IMR-90 (cell line): ENCODE data around the gene CD34. TPM values are rescaled to one million over a fixed set of nuclear protein-coding genes. Genes with fewer than 3 reads are reported as not detected.
A peak's percentile ranks its signal among the peaks of the same experiment; 100 is the strongest.

Experiments used
- ATAC-seq: fragments of 200-7000 bp; cut with Tn5 transposase; 2 replicates; pipeline ENCODE4 v1.9.1; 2020; ENCODE audit warnings: low read depth, mild to moderate bottlenecking, moderate library complexity
- BruUV-seq: library from RNA; stranded (reverse); fragments of 400-500 nt; replicated peaks from 2 replicates; lab custom pipeline; 2021; lab: Mats Ljungman, UMichigan
- CTCF ChIA-PET: fragments of 300-600 bp; formaldehyde crosslinking; extraction: SDS; loops from one replicate; lab custom pipeline; 2021; ENCODE audit warnings: antibody characterized with exemption; lab: Yijun Ruan, JAX
- POLR2A ChIA-PET: fragments of 300-600 bp; sonication (Branson Sonifier 250); formaldehyde crosslinking; loops from one replicate; lab custom pipeline; 2022; ENCODE audit warnings: antibody characterized with exemption; ENCODE audit not compliant: unreplicated experiment; lab: Charles Lee
- DNase-seq: peaks from one replicate; pipeline ENCODE4 v3.0.0; 2013
- H2AFZ ChIP-seq: replicated peaks from 2 replicates; pipeline ENCODE3; 2013; ENCODE audit warnings: low read length, mild to moderate bottlenecking; ENCODE audit not compliant: poor library complexity
- H2AK5ac ChIP-seq: 2 replicates; pipeline ENCODE4 v1.6.1; 2013; ENCODE audit warnings: low read depth, low read length, inconsistent platforms
- H2AK9ac ChIP-seq: replicated peaks from 2 replicates; pipeline ENCODE3; 2013; ENCODE audit warnings: mild to moderate bottlenecking, low read depth, low read length, moderate library complexity; ENCODE audit not compliant: poor library complexity
- H2BK120ac ChIP-seq: 2 replicates; pipeline ENCODE4 v1.6.1; 2013; ENCODE audit warnings: low read depth, low read length, inconsistent platforms
- H2BK15ac ChIP-seq: 3 replicates; pipeline ENCODE4 v1.6.1; 2013; ENCODE audit warnings: low read depth, low read length, inconsistent platforms
- H2BK20ac ChIP-seq: 2 replicates; pipeline ENCODE4 v1.6.1; 2013; ENCODE audit warnings: low read depth, mild to moderate bottlenecking, inconsistent platforms, low read length, moderate library complexity
- H2BK5ac ChIP-seq: 2 replicates; pipeline ENCODE4 v1.6.1; 2013; ENCODE audit warnings: mild to moderate bottlenecking, low read depth, low read length, inconsistent platforms; ENCODE audit not compliant: poor library complexity, severe bottlenecking
- H3K14ac ChIP-seq: replicated peaks from 2 replicates; pipeline ENCODE4 v1.6.1; 2013; ENCODE audit warnings: low read depth, low read length, inconsistent platforms
- H3K18ac ChIP-seq: 2 replicates; pipeline ENCODE4 v1.6.1; 2013; ENCODE audit warnings: low read depth, low read length, control low read depth
- H3K23ac ChIP-seq: 2 replicates; pipeline ENCODE4 v1.6.1; 2013; ENCODE audit warnings: low read depth, low read length, inconsistent platforms
- H3K27ac ChIP-seq: 2 replicates; pipeline ENCODE4 v1.5.1; 2013; ENCODE audit warnings: mild to moderate bottlenecking, control low read depth, low read length; ENCODE audit not compliant: insufficient read depth
- H3K27me3 ChIP-seq: 2 replicates; pipeline ENCODE4 v1.6.1; 2013; ENCODE audit warnings: low read length; ENCODE audit not compliant: control insufficient read depth, insufficient read depth
- H3K36me3 ChIP-seq: 2 replicates; pipeline ENCODE4 v1.6.1; 2013; ENCODE audit warnings: low read length, mixed read lengths; ENCODE audit not compliant: control insufficient read depth, insufficient read depth
- H3K4ac ChIP-seq: 2 replicates; pipeline ENCODE4 v1.6.1; 2013; ENCODE audit warnings: low read depth, low read length, inconsistent platforms
- H3K4me1 ChIP-seq: 2 replicates; pipeline ENCODE4 v1.6.1; 2013; ENCODE audit warnings: low read length, mixed read lengths; ENCODE audit not compliant: control insufficient read depth, insufficient read depth
- H3K4me2 ChIP-seq: 2 replicates; pipeline ENCODE4 v1.6.1; 2013; ENCODE audit warnings: low read depth, mild to moderate bottlenecking, control low read depth, low read length, moderate library complexity
- H3K4me3 ChIP-seq: 2 replicates; pipeline ENCODE4 v1.5.1; 2013; ENCODE audit warnings: low read depth, mild to moderate bottlenecking, control low read depth, low read length, moderate library complexity; ENCODE audit not compliant: insufficient read depth
- H3K56ac ChIP-seq: 2 replicates; pipeline ENCODE4 v1.6.1; 2013; ENCODE audit warnings: low read length, inconsistent platforms; ENCODE audit not compliant: insufficient read depth; ENCODE audit errors: extremely low read depth
- H3K79me1 ChIP-seq, 2 experiments: 2 replicates each; pipeline ENCODE4 v1.6.1; 2013; ENCODE audit warnings: low read length in 2 of 2, inconsistent platforms in 1 of 2, low read depth in 1 of 2
- H3K9ac ChIP-seq: 2 replicates; pipeline ENCODE4 v1.6.1; 2013; ENCODE audit warnings: low read depth, low read length, control low read depth
- H3K9me1 ChIP-seq: 2 replicates; pipeline ENCODE4 v1.6.1; 2013; ENCODE audit warnings: low read length, inconsistent platforms; ENCODE audit not compliant: insufficient read depth
- H3K9me3 ChIP-seq: 2 replicates; pipeline ENCODE4 v1.6.1; 2013; ENCODE audit warnings: low read length; ENCODE audit not compliant: control insufficient read depth, insufficient read depth
- H4K20me1 ChIP-seq: 2 replicates; pipeline ENCODE4 v1.6.1; 2013; ENCODE audit warnings: low read length, inconsistent platforms; ENCODE audit not compliant: insufficient read depth
- H4K5ac ChIP-seq: 2 replicates; pipeline ENCODE4 v1.6.1; 2013; ENCODE audit warnings: mild to moderate bottlenecking, low read depth, low read length, control low read depth
- H4K8ac ChIP-seq, 2 experiments: 2 replicates each; pipeline ENCODE4 v1.6.1; 2013; ENCODE audit warnings: low read depth in 2 of 2, low read length in 2 of 2, control low read depth in 1 of 2, inconsistent platforms in 1 of 2
- H4K91ac ChIP-seq: 2 replicates; pipeline ENCODE4 v1.6.1; 2013; ENCODE audit warnings: low read depth, low read length, inconsistent platforms; ENCODE audit not compliant: insufficient read depth
- CEBPB ChIP-seq: IDR thresholded peaks from 2 replicates; pipeline ENCODE4 v1.6.1; 2012; ENCODE audit warnings: low read depth, low read length, improper control_type of control experiment
- MAZ ChIP-seq: IDR thresholded peaks from 2 replicates; pipeline ENCODE4 v1.6.1; 2012; ENCODE audit warnings: low read depth, mild to moderate bottlenecking, low read length, improper control_type of control experiment, moderate library complexity, borderline replicate concordance
- SMC3 ChIP-seq: fragments of 150-350 bp; IDR thresholded peaks from 2 replicates; pipeline ENCODE4 v1.6.1; 2016; ENCODE audit warnings: low read depth, mild to moderate bottlenecking, antibody characterized with exemption, low read length, moderate library complexity
- WGBS, 2 experiments: methylation state at CpG; one replicate each; pipeline versions ENCODE4 v1.1.5 to v1.1.7; 2013; ENCODE audit warnings: missing lambda C conversion rate in 2 of 2; ENCODE audit not compliant: insufficient read length in 1 of 2; ENCODE audit errors: extremely low coverage in 2 of 2; 5-methylcytosine and 5-hydroxymethylcytosine counted together
- dilution Hi-C: fragments of 300-500 bp; cut with HindIII; formaldehyde crosslinking; loops from one replicate; pipeline ENCODE4 v1.14.3; 2018; ENCODE audit warnings: low sequenced_read_pairs; ENCODE audit not compliant: unreplicated experiment
- in situ Hi-C: fragments of 300-500 bp; cut with MboI; formaldehyde crosslinking; loops from 3 replicates; pipeline ENCODE4 v1.14.3; 2019; ENCODE audit warnings: low sequenced_read_pairs, inconsistent platforms, mixed read lengths
- intact Hi-C: fragments of 100-400 bp; cut with micrococcal nuclease; formaldehyde crosslinking; loops from 2 replicates; pipeline ENCODE4 v1.10.0; 2022
- polyA plus RNA-seq, 3 experiments: library from polyadenylated mRNA; depleted of rRNA; stranded (reverse); fragments of >200 nt; gene quantifications; 2 replicates each; pipeline ENCODE4 v1.2.3, GENCODE V29; 2012; ENCODE audit warnings: low replicate concordance in 1 of 3
- total RNA-seq: library from RNA; depleted of rRNA; stranded (reverse); fragments of >200 nt; gene quantifications from 2 replicates; pipeline ENCODE4 v1.2.3, GENCODE V29; 2012

CD34 gene
- total and polyA plus RNA-seq, 2 of the 4 experiments (the other 2 are of a cell fraction): 0.14 TPM; not detected in 1

DNA sequence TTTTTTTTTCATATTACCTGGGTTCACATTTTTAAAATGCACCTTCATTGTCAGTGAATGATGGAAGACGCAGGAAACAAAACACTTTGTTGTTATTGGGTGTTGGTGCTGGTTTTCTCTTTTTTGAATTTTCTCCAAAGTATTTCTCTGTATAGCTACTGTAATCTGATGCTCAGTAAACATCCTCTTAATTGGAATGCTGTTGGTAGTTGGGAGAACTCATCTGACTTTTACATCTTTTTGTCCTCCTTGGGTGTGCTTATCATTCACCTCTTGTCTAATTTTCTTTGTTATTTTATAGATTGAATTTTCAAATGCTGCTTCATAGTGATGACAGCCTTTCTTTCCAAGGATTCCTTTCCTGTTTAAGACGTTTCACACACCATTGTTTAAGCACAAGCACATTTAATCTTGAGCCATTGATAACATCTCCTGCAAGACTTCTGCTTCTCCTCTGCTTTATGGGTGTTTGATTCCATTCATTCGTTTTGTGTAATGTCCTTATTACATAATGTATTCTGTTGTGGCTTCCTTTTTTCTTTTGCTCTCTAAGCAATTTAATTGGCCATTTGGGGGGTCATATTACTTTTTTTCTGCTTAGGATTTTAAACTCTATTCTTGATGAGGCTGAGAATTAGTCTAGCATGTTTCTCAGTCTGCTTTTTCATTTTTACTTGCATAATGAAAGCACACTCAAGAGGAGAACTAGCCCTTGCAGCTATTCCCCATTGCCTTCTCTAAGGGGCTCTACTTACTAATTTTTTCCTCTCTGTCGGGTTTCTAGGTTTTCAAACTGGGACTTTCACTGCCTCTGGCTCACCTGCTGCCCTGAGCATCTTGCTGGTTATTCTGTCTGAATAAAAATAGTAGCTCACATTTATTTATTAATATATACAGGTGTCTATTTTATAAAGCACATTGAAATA, 42.0 kb upstream of the CD34 start (continued):
- no peak for TF ChIP-seq MAZ

DNA sequence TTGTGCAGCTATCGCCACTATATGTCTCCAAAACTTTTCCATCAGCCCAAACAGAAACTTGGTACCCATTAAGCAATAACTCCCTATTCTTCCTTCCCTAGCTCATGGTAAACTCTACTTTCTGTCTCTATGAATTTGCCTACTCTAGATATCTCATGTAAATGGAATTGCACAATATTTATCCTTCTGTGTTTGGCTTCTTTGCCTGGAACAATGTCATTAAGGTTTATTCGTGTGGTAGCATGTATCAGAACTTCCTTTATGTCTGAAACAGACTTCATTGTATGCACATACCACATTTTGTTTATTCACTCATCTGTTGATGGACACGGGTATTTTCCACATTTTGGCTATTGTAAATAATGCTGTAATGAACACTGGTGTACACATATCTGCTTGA, 40.7 kb upstream of the CD34 start:
- no peaks in the 10 kb centered on the region for H3K36me3 ChIP-seq
- CTCF ChIA-PET: interaction anchor here (1.0 to 2.5 kb wide), 4 partner anchors 9 to 128 kb away, joined by 3 to 12 read pairs (median 8); no protein-coding TSS in a partner anchor
- TF ChIP-seq CEBPB (peak; percentile 62), SMC3 (no peak)
- no peak overlapping the region for H4K8ac ChIP-seq
- H3K9me3 ChIP-seq: no peaks in the 10 kb centered on the region; the same call in 1 of the 2 replicates
- no peak overlapping the region for H3K9ac ChIP-seq
- H3K4me3 ChIP-seq: no peak overlapping the region
- H3K9me1 ChIP-seq: 0 out of 2 replicates have a peak, but pooled peaks cover 3% of the 10 kb centered on the region
- H2AK5ac ChIP-seq: no peak overlapping the region
- no peak overlapping the region for H3K18ac ChIP-seq
- in situ Hi-C loops: no loop called here
- no peak overlapping the region for H4K91ac ChIP-seq
- ATAC-seq (no peak), DNase-seq (no peak)
- H3K4me2 ChIP-seq: no peak overlapping the region
- H3K14ac ChIP-seq: no peak overlapping the region
- BruUV-seq: no TSS peak
- no peak overlapping the region for H2AFZ ChIP-seq
- no peak overlapping the region for H4K5ac ChIP-seq
- H2BK120ac ChIP-seq: no peak overlapping the region
- H2BK15ac ChIP-seq: no peak overlapping the region
- no peak overlapping the region for H3K23ac ChIP-seq
- H4K20me1 ChIP-seq: no peaks in the 10 kb centered on the region
- peaks cover 33% of the 10 kb centered on the region for H3K27me3 ChIP-seq
- no peak overlapping the region for H3K56ac ChIP-seq
- H3K27ac ChIP-seq: no peak overlapping the region
- dilution Hi-C loops: no loop called here
- no peak overlapping the region for H3K4ac ChIP-seq
- intact Hi-C loops: no loop called here
- no peak overlapping the region for H2BK5ac ChIP-seq
- 40% methylated on average over 1 of the region's 3 CpGs; no CpG with 5 or more reads in 1 of the 2 experiments for WGBS, 2 experiments
- no peaks in the 10 kb centered on the region for H3K4me1 ChIP-seq
- no peak overlapping the region for H2AK9ac ChIP-seq
- POLR2A ChIA-PET: no interaction called here
- H3K79me1 ChIP-seq: no peaks in the 10 kb centered on the region
- no peak overlapping the region for H2BK20ac ChIP-seq
